Measurements from ENCODE around the gene CCDC197.

CCDC197 gene

GRCh38 chr14:94027566-94028449 lies 30.7 kb downstream of the CCDC197 start:
- DNase-seq: no peak

- peak; percentile 27 to 35 for DNase-seq
Measured at GRCh38 chr14:94028450-94028826, 31.3 kb downstream of the CCDC197 start.

DNA sequence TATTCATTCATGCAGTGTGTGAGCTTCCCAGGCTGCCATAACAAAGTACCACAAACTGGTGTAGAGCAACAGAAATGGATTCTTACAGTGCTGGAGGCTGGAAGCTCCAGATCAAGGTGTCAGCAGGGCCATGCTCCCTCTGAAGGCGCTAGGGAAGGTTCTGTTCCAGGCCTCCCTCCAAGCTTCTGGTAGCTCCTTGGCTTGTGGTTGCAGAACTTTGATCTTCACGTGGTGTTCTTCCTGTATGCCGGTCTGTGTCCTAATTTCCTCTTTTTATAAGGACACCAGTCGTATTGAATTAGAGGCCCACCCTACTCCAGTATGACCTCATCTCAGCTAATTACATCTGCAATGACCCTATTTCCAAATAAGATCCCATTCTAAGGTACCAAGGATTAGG lies 32.2 kb downstream of the CCDC197 start:
- DNase-seq: no peak

DNA sequence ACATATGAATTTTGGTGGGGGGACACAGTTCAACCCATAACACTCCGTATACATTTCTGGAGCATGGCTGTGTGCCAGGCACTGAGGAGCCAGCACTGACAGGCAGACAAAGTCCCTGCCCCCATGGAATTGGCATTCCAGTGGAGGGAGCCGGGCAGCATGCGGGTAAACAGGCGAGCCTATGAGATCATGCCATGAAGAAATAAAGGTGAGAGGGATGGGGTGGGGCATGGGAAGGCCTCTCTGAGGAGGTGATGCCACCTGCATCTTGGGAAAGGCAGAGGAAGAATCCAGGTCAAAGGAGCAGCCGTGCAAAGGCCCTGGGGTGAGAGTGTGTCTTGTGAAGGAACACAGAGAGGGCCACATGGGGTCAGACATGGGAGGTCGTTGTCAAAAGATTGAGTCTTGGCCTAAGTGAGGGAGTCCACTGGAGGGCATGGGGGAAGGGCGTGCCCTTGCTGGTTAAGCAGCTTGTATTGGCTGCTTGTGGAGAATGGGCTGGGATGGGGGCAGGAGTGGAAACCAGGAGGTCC lies 32.6 kb downstream of the CCDC197 start:
- no peak for DNase-seq

GRCh38 chr14:94030571-94030970 lies 33.5 kb downstream of the CCDC197 start:
- DNase-seq: no peak

- no peak for DNase-seq
Measured at GRCh38 chr14:94031161-94031882, 34.2 kb downstream of the CCDC197 start.

DNA sequence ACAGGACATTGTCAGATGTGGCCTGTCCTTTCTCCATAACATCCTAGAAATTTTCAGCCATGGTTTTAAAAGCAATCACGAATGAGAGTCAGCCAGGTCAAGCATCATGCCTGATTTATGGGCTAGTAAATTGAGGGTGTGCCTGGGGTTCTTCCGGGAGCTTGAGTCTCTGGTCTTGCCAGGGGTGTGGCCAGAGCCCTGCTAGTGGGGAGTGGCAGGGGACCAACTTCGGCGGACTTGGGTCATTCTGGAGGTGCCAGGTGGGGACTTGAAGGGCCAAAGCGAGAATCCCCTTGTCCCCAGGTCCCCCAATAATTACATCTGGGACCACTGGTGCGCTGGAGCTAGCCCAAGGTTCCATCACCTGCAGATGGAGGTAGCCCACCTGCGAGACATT lies 34.8 kb downstream of the CCDC197 start:
- no peak for DNase-seq

- DNase-seq: no peak
Measured at GRCh38 chr14:94034886-94035285, 37.8 kb downstream of the CCDC197 start.

DNA sequence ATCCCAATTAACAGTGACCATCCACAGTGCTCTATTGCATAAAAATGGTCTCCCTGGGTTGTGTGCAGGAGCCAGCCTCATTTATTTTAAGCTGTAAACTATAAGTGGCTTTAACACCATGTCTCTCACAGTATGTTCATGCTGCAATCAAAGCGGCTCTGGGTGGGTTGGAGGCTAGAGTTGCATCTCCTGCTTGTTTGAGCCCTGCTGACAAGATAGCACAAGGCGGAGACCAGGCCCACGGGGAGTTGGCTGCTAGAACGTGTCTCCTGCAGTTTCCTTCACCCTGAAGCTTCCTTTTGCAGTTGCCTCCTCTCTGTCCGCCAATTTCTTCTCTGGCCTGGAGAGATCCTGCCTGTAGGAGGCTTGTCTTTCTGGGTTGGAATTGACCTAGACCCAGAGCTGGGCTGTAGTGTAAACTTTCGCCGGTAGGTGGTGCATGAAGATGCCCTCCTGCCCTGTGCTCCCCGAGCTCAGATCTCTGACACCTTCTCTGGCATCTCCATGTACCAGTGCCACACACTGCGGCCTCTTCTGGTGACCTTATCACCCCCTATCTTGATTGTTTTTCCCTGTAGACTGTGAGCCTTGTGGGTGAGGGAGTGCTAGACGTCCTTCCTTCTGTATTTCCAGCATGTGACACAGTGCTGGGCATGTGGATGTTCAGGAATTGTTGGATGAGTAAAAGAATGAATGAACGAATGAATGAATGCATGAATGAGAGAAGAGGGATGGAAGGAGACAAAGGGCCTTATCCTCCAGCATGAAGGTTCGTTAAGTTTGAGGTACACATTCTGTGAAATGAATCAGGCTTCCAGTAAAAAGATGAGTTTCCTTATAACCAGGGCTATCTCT lies 39.4 kb downstream of the CCDC197 start:
- peak; percentile 82 to 87 for DNase-seq

DNA sequence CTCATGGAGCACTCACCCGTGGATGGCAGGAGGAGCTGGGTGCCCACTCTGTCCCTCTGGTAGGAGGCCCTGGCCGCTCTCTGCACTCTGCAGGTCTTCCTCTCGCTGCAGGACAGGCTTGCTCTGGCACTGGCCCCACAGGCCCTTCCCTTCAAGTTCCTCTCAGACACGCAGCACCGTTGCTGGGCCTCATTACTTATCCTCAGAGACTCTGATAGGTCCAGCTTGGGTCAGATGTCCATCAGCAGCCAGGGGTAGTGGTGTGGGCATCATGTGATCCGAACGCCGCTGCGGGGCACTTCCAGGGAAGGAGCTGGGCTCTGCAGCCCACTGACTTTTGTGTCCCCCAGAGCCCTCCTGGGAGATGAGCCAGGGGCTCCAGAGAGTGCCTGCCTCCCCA lies 40.9 kb downstream of the CCDC197 start:
- DNase-seq: no peak

DNA sequence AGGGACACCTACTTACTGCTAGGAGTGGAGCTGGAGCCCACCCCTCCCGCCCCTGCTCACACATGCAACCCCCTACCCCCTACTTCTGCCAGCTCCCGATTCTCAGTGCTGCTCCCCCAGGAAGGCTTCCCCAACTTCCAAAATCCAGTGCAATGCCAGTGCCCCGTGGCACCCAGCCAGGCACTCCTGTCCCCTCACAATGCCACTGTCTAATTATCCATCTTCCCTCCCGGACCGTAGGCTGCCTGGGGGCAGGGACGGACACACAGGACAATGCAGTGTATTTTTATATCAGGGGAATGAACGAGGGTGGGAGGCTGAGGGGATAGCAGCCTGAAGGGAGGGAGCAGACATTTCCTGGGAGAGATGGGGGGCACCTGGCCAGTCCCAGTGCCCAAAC lies 41.4 kb downstream of the CCDC197 start:
- no peak for DNase-seq

DNA sequence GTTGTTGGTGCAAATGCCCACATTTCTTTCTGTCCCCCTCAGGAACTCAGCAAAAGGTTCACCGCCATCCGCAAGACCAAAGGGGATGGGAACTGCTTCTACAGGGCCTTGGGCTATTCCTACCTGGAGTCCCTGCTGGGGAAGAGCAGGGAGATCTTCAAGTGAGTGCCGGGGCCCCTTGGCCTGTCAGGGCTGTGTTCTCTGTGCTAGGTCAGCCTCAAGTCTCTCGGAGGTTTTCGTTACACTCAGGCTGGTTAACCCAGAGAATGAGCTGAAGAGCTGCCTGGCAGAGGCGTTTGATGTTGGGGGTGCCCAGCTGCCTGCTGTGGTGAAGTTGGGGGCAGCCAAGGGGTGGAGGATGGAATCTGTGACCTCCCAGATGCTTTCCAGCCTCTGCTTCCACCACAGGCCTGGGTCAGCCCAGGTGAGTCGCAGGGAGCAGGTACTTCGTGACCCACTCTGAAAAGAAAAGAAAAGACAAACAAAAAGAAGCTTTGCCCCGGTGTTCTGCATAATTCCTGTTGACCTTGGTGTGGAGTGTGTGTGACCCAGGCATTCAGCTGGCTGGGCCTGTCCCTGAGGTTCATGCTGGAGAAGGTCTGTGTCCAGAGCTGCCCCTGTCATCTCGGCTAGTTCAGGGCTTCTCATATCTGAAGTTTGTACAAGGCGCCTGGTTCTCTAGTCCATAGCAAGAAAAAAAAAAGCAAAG lies 42.0 kb downstream of the CCDC197 start:
- no peak for DNase-seq

DNA sequence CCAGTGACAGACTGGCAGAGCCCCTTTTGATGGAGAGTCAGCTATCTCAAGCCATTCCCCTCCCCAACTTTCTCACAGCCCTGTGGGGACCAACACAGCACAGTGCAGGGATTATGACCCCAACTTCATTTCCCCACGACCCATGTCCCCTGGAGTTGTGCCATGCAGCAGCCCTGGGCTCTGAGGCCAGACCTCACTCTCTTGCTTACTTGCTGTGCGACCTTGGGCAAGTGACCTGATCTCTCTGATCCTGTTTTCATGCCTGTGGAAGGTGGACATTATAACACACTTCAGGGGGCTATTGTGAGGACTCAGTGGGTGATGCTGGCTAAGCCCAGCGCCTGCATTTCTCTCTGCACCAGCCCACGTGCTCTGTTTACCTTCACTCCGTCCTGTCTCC lies 43.1 kb downstream of the CCDC197 start:
- DNase-seq: no peak

DNA sequence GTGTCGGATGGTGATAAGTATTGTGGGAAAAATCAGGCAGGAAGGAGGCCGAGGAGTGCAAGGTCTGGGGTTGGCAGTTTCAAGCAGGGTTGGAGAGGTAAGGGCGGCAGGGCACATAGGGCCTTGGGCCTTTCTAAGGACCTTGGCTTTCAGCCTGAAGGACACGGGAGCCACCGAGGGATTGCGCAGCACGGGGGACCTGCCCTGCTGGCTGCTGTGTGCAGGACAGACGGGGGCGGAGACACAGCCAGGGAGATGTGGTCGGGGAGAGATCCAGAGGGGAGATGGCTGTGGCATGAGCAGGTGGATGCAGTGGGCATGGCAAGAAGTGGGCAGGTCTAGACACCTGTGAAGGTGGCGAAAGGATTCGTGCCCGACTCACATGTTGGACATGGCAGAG lies 43.7 kb downstream of the CCDC197 start:
- DNase-seq: no peak

- DNase-seq: no peak
Measured at GRCh38 chr14:94041551-94042346, 44.6 kb downstream of the CCDC197 start.

DNA sequence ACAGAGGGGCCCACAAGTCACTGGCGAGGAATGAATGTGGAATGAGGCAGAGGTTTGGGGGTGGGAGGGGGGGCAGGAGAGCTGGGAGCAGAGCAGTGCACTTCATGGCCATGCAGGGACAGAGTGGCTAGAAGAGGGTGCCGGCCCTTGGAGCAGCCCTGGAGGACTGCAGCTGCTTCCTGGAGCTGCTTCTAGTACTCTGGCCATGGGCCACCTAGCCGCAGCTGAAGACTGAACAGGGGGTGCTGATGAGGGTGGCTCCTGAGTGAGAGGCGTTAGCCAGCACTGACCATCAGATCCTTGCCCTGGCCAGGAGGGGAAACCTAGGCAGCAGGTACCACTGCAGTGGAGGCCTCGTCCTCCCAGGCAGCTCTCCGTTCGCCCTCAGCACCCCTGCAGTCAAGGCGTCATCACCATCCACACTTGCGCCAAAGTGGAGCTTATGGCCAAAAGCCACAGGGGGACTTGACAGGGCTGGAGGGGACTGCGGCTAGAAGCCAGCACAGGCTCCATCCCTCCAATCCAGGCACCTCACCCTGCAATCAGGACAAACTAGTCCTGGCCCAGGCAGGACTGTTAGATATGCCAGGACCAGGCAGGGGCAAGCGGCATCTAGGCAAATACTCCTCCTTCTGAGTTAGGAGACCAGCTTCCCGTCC lies 45.5 kb downstream of the CCDC197 start:
- DNase-seq: no peak

- no peak for DNase-seq
Measured at GRCh38 chr14:94043111-94043755, 46.1 kb downstream of the CCDC197 start.

DNA sequence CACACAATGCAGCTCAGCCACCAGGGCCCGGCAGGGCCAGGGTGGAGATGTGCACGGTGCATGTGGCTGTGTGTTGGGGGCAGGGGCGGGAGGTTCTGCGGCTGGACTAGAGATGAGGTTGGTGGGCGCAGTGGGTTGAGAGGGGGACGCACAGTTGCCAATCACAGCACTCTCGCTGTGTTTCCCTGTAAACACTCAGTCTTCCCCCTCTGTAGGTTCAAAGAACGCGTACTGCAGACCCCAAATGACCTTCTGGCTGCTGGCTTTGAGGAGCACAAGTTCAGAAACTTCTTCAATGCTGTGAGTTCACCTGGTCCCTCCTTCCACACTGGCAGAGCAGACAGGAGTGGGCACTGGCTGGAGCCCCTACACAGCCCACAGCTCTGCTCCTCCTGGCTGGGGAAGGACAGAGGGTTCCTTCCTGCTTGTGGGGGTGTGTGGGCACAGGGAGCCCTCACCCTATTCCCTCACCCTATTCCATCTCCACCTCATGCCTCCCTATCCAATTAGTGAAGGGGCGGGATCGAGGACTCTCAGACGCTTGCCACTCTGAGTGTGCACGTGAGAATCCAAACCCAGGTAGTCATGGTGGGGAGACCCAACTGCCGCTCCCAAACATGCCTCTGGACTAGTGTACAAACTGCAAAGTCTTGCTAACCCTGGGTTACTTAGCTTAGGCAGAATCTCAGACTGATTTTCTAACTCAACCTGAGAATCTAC lies 46.8 kb downstream of the CCDC197 start:
- DNase-seq: no peak

GRCh38 chr14:94044476-94045091 lies 47.5 kb downstream of the CCDC197 start:
- DNase-seq: no peak

Measured in activated CD4-positive, alpha-beta T cell treated with anti-CD3 and anti-CD28 coated beads, Interleukin-2, amount 50 U/mL, for 48 hours (primary cell).